Renal cortex interstitium (tissue), 15 donors: ENCODE results near the gene PPIC. TPM values are rescaled to one million over a fixed set of nuclear protein-coding genes. Genes with fewer than 3 reads are reported as not detected.

Experiments used
- DNase-seq, 11 donors: peaks; one replicate each; pipeline ENCODE4 v3.0.0-alpha.2; 2013; ENCODE audit warnings: low read depth in 9 of 11, low spot score in 4 of 11; ENCODE audit errors: extremely low read depth in 1 of 11
- long read RNA-seq, 16 experiments: transcript quantifications; one replicate each; lab custom pipeline, GENCODE V29; 2026
- polyA plus RNA-seq, 3 donors: library from polyadenylated mRNA; unstranded; fragments of 120-200 nt; gene quantifications; one replicate each; pipeline ENCODE4 v1.2.1, GENCODE V29; 2013; ENCODE audit not compliant: insufficient read length in 3 of 3

PPIC gene
- polyA plus RNA-seq: 10 to 100 TPM; 32.6 to 37.5 (median 35.3) TPM
- long read RNA-seq, donor 1, transcript PPIC-201 (5 exons, 1,380 nt): major isoform, 9 of 18 reads
- long read RNA-seq, donor 1, partial matches to known transcripts: 8 of 18 reads
- long read RNA-seq, donor 1, other reads (novel, unspliced or antisense): 0 of 18 reads
- long read RNA-seq, donor 2, transcript PPIC-201 (5 exons, 1,380 nt): major isoform, 14 of 18 reads
- long read RNA-seq, donor 2, partial matches to known transcripts: 0 of 18 reads
- long read RNA-seq, donor 2, other reads (novel, unspliced or antisense): 0 of 18 reads
- long read RNA-seq, donor 3, transcript PPIC-201 (5 exons, 1,380 nt): major isoform, 34 of 54 reads
- long read RNA-seq, donor 3, partial matches to known transcripts: 17 of 54 reads
- long read RNA-seq, donor 3, other reads (novel, unspliced or antisense): 0 of 54 reads
- long read RNA-seq, donor 4, transcript PPIC-201 (5 exons, 1,380 nt): major isoform, 23 of 30 reads
- long read RNA-seq, donor 4, partial matches to known transcripts: 6 of 30 reads
- long read RNA-seq, donor 4, other reads (novel, unspliced or antisense): 0 of 30 reads
- long read RNA-seq, donor 5: 0 reads
- long read RNA-seq, donor 6, transcript PPIC-201 (5 exons, 1,380 nt): major isoform, 15 of 35 reads
- long read RNA-seq, donor 6, partial matches to known transcripts: 19 of 35 reads
- long read RNA-seq, donor 6, other reads (novel, unspliced or antisense): 0 of 35 reads
- long read RNA-seq, donor 7, transcript PPIC-201 (5 exons, 1,380 nt): major isoform, 26 of 44 reads
- long read RNA-seq, donor 7, partial matches to known transcripts: 15 of 44 reads
- long read RNA-seq, donor 7, other reads (novel, unspliced or antisense): 0 of 44 reads
- long read RNA-seq, donor 8: 0 reads
- long read RNA-seq, donor 9, transcript PPIC-201 (5 exons, 1,380 nt): major isoform, 27 of 28 reads
- long read RNA-seq, donor 9, partial matches to known transcripts: 0 of 28 reads
- long read RNA-seq, donor 9, other reads (novel, unspliced or antisense): 0 of 28 reads
- long read RNA-seq, donor 10, transcript PPIC-201 (5 exons, 1,380 nt): major isoform, 19 of 20 reads
- long read RNA-seq, donor 10, partial matches to known transcripts: 0 of 20 reads
- long read RNA-seq, donor 10, other reads (novel, unspliced or antisense): 0 of 20 reads
- long read RNA-seq, donor 11, transcript PPIC-201 (5 exons, 1,380 nt): major isoform, 13 of 21 reads
- long read RNA-seq, donor 11, partial matches to known transcripts: 8 of 21 reads
- long read RNA-seq, donor 11, other reads (novel, unspliced or antisense): 0 of 21 reads
- long read RNA-seq, donor 12, transcript PPIC-201 (5 exons, 1,380 nt): major isoform, 7 of 13 reads
- long read RNA-seq, donor 12, partial matches to known transcripts: 6 of 13 reads
- long read RNA-seq, donor 12, other reads (novel, unspliced or antisense): 0 of 13 reads
- long read RNA-seq, donor 13: 0 reads
- long read RNA-seq, donor 14, transcript PPIC-201 (5 exons, 1,380 nt): major isoform, 27 of 39 reads
- long read RNA-seq, donor 14, partial matches to known transcripts: 11 of 39 reads
- long read RNA-seq, donor 14, other reads (novel, unspliced or antisense): 0 of 39 reads
- long read RNA-seq, donor 15, partial matches to known transcripts: 0 of 4 reads
- long read RNA-seq, donor 15, other reads (novel, unspliced or antisense): 0 of 4 reads
- long read RNA-seq, donor 16, transcript PPIC-201 (5 exons, 1,380 nt): major isoform, 52 of 54 reads
- long read RNA-seq, donor 16, partial matches to known transcripts: 0 of 54 reads
- long read RNA-seq, donor 16, other reads (novel, unspliced or antisense): 0 of 54 reads

GRCh38 chr5:123036391-123037103, at the start of gene PPIC:
Gene PPIC (minus strand): TSS chr5:123036725. CDS start chr5:123036625, 100 bp downstream.
- peak in 10 of 11 donors; percentile 54 to 76 (median 68) for DNase-seq

- no peak for DNase-seq
These were observed 49.2 kb upstream of the PPIC start for GRCh38 chr5:123085638-123086286.

- DNase-seq: no peak
These were observed 48.4 kb upstream of the PPIC start for GRCh38 chr5:123084730-123085605.

- no peak for DNase-seq
These were observed 46.8 kb upstream of the PPIC start for GRCh38 chr5:123083298-123083697.

GRCh38 chr5:123080215-123080614, 43.7 kb upstream of the PPIC start:
- DNase-seq: no peak

GRCh38 chr5:123075521-123076163, 39.1 kb upstream of the PPIC start:
- no peak for DNase-seq

- no peak for DNase-seq
These were observed 31.9 kb upstream of the PPIC start for GRCh38 chr5:123068368-123068938.

GRCh38 chr5:123066016-123066415, 29.5 kb upstream of the PPIC start:
- DNase-seq: no peak

- no peak for DNase-seq
These were observed 22.9 kb upstream of the PPIC start for GRCh38 chr5:123059455-123059854.

GRCh38 chr5:123051206-123051605, 14.7 kb upstream of the PPIC start:
- no peak for DNase-seq

- no peak for DNase-seq
These were observed 11.2 kb upstream of the PPIC start for GRCh38 chr5:123047706-123048105.

GRCh38 chr5:123046222-123046621, 9.7 kb upstream of the PPIC start:
- DNase-seq: no peak

GRCh38 chr5:123044926-123045617, 8.5 kb upstream of the PPIC start:
- no peak for DNase-seq

- no peak for DNase-seq
These were observed 3.1 kb upstream of the PPIC start for GRCh38 chr5:123039673-123040072.

GRCh38 chr5:123037104-123037418, 536 bp upstream of the PPIC start:
- no peak for DNase-seq
